PFSK-1 (cell line): ENCODE data around the gene ADGRB3.

Experiments used
- POLR2AphosphoS5 ChIP-seq: IDR thresholded peaks from 2 replicates; pipeline ENCODE4 v1.6.1; 2012; ENCODE audit warnings: low read depth, mild to moderate bottlenecking, control low read depth, low read length, moderate library complexity
- TAF1 ChIP-seq: IDR thresholded peaks from 2 replicates; pipeline ENCODE4 v1.6.1; 2012; ENCODE audit warnings: low read length, control low read depth, borderline replicate concordance; ENCODE audit not compliant: insufficient read depth
- TF ChIP-seq, protein P1 (sequence below), 2 experiments: IDR thresholded peaks; 2 replicates each; pipeline versions ENCODE4 v1.6.1 to v1.8.0; 2011 to 2012; ENCODE audit warnings: low read depth in 2 of 2, low read length in 2 of 2, control low read depth in 1 of 2, inconsistent platforms in 1 of 2, mild to moderate bottlenecking in 1 of 2, moderate library complexity in 1 of 2; ENCODE audit not compliant: insufficient read depth in 1 of 2

- TF ChIP-seq POLR2AphosphoS5 (no peak), TAF1 (no peak)
- TF ChIP-seq, protein P1, sequence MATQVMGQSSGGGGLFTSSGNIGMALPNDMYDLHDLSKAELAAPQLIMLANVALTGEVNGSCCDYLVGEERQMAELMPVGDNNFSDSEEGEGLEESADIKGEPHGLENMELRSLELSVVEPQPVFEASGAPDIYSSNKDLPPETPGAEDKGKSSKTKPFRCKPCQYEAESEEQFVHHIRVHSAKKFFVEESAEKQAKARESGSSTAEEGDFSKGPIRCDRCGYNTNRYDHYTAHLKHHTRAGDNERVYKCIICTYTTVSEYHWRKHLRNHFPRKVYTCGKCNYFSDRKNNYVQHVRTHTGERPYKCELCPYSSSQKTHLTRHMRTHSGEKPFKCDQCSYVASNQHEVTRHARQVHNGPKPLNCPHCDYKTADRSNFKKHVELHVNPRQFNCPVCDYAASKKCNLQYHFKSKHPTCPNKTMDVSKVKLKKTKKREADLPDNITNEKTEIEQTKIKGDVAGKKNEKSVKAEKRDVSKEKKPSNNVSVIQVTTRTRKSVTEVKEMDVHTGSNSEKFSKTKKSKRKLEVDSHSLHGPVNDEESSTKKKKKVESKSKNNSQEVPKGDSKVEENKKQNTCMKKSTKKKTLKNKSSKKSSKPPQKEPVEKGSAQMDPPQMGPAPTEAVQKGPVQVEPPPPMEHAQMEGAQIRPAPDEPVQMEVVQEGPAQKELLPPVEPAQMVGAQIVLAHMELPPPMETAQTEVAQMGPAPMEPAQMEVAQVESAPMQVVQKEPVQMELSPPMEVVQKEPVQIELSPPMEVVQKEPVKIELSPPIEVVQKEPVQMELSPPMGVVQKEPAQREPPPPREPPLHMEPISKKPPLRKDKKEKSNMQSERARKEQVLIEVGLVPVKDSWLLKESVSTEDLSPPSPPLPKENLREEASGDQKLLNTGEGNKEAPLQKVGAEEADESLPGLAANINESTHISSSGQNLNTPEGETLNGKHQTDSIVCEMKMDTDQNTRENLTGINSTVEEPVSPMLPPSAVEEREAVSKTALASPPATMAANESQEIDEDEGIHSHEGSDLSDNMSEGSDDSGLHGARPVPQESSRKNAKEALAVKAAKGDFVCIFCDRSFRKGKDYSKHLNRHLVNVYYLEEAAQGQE (IDR thresholded peaks at IDR 0.05; ENCODE audit: insufficient read depth in 1 of 2, low read depth in 2 of 2, low read length in 2 of 2) = no peak
Measured at GRCh38 chr6:69362209-69362608, 727.1 kb downstream of the ADGRB3 start.
